IPS-20b (cell line): ENCODE measurements around the gene PTPRN2.
"Not testable (repeated sequence)": the region's sequence is repeated elsewhere in the genome, so short reads cannot be mapped to it uniquely, and the experiment has no call there.

ENCODE experiments used
- H3K27ac ChIP-seq: one replicate; pipeline ENCODE4 v1.5.1; 2013; ENCODE audit warnings: low read length
- H3K27me3 ChIP-seq: 2 replicates; pipeline ENCODE4 v1.6.1; 2013; ENCODE audit warnings: mild to moderate bottlenecking, low read length, inconsistent platforms; ENCODE audit not compliant: insufficient read depth
- H3K36me3 ChIP-seq: 2 replicates; pipeline ENCODE4 v1.6.1; 2013; ENCODE audit warnings: low read depth, mild to moderate bottlenecking, inconsistent platforms, low read length, moderate library complexity; ENCODE audit not compliant: insufficient read depth
- H3K4me1 ChIP-seq: 2 replicates; pipeline ENCODE4 v1.6.1; 2013; ENCODE audit warnings: mild to moderate bottlenecking, control low read depth, inconsistent platforms, low read length, moderate library complexity; ENCODE audit not compliant: insufficient read depth
- H3K4me3 ChIP-seq: 2 replicates; pipeline ENCODE4 v1.5.1; 2013; ENCODE audit warnings: mild to moderate bottlenecking, low read length, inconsistent platforms
- H3K9ac ChIP-seq: 2 replicates; pipeline ENCODE4 v1.6.1; 2013; ENCODE audit warnings: low read depth, mild to moderate bottlenecking, inconsistent platforms, low read length, moderate library complexity
- H3K9me3 ChIP-seq: 2 replicates; pipeline ENCODE4 v1.6.1; 2013; ENCODE audit warnings: mild to moderate bottlenecking, low read depth, low read length, inconsistent platforms; ENCODE audit not compliant: insufficient read depth

The PTPRN2 gene

DNA sequence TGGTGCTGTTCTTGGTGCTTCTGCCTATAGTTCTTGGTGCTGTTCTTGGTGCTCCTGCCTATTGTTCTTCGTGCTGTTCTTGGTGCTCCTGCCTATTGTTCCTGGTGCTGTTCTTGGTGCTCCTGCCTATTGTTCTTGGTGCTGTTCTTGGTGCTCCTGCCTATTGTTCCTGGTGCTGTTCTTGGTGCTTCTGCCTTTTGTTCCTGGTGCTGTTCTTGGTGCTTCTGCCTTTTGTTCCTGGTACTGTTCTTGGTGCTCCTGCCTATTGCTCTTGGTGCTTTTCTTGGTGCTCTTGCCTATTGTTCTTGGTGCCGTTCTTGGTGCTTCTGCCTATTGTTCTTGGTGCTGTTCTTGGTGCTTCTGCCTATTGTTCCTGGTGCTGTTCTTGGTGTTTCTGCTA, 71.1 kb downstream of the PTPRN2 start:
- H3K9ac ChIP-seq = no peak overlapping the region
- H3K9me3 ChIP-seq = peaks cover 10% of the 10 kb centered on the region
- H3K4me1 ChIP-seq = no peaks in the 10 kb centered on the region
- H3K27me3 ChIP-seq = no peaks in the 10 kb centered on the region
- no peak overlapping the region for H3K4me3 ChIP-seq
- H3K27ac ChIP-seq = no peak overlapping the region
- no peaks in the 10 kb centered on the region for H3K36me3 ChIP-seq

DNA sequence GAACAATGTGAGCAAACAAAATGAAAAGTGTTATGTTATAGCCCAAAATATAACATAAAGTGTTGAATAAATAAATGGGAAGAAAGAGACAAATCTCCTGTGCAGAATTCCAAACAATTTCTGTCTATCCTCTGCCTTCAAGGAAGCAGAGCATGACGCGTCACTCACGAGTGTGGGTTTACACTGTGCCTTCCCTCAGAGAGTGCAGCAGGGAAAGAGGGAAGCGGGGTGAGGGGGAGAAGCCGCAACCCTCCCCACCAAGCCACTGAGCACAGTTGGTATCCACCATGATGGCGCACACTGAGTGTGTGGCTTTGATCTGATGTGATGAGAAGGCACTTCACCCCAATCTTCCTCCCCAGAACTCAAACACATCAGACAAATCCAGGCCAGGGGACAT, 74.8 kb downstream of the PTPRN2 start:
- Histone ChIP-seq H3K9me3 (peaks cover 11% of the 10 kb centered on the region), H3K27me3 (no peaks in the 10 kb centered on the region), H3K36me3 (no peaks in the 10 kb centered on the region)

GRCh38 chr7:158512042-158512441, 75.6 kb downstream of the PTPRN2 start:
- no peak overlapping the region for H3K9ac ChIP-seq
- no peaks in the 10 kb centered on the region for H3K27me3 ChIP-seq
- H3K4me1 ChIP-seq = no peaks in the 10 kb centered on the region
- H3K4me3 ChIP-seq = no peak overlapping the region
- no peaks in the 10 kb centered on the region for H3K36me3 ChIP-seq
- no peak overlapping the region for H3K27ac ChIP-seq
- H3K9me3 ChIP-seq = peaks cover 11% of the 10 kb centered on the region

More for the DNA sequence above, 74.8 kb downstream of the PTPRN2 start:
- H3K27ac ChIP-seq = no peak overlapping the region
- no peaks in the 10 kb centered on the region for H3K4me1 ChIP-seq
- no peak overlapping the region for H3K9ac ChIP-seq
- H3K4me3 ChIP-seq = no peak overlapping the region

GRCh38 chr7:158508802-158509385, 78.7 kb downstream of the PTPRN2 start:
- Histone ChIP-seq H3K9ac (no peak overlapping the region), H3K4me3 (no peak overlapping the region), H3K4me1 (no peaks in the 10 kb centered on the region), H3K36me3 (no peaks in the 10 kb centered on the region), H3K27me3 (no peaks in the 10 kb centered on the region), H3K27ac (no peak overlapping the region), H3K9me3 (peaks cover 18% of the 10 kb centered on the region)

DNA sequence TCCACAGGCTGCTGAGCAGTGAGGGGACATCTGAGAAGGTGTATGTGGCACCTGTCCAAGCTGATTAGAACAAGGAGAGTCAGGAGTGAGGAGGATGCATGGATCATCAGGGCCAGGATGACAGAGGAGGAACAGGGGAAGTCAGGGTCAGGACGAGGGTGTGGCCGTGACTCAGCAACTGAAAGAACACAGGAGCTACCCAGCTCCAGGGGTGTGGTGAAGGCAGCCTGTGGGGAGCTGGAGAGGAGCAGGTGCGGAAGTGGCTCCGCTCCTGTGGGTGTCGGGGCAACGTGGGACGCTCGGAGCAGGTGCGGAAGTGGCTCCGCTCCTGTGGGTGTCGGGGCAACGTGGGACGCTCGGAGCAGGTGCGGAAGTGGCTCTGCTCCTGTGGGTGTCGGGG, 79.3 kb downstream of the PTPRN2 start:
- not testable (repeated sequence) for H3K4me3 ChIP-seq, H3K9ac ChIP-seq, H3K27me3 ChIP-seq, H3K4me1 ChIP-seq, H3K27ac ChIP-seq, H3K36me3 ChIP-seq
- H3K9me3 ChIP-seq = peaks cover 18% of the 10 kb centered on the region

DNA sequence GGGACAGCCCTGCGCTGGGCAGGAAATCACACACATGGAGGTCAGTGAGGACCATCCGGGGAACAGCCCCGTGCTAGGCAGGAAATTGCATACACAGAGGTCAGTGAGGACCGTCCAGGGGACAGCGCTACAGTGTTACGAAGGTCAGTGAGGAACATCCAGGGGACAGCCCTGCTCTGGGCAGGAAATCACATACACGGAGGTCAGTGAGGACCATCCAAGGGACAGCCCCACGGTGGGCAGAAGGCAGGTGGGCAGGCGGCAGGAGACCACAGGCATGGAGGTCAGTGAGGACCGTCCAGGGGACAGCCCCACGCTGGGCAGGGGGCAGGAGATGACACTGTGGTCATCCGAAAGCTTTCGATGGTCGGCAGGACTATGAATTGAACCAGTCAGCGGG, 79.7 kb downstream of the PTPRN2 start:
- Histone ChIP-seq H3K36me3 (no peaks in the 10 kb centered on the region), H3K27ac (no peak overlapping the region), H3K27me3 (no peaks in the 10 kb centered on the region), H3K9me3 (peaks cover 18% of the 10 kb centered on the region), H3K9ac (no peak overlapping the region), H3K4me3 (no peak overlapping the region), H3K4me1 (no peaks in the 10 kb centered on the region)

- H3K36me3 ChIP-seq, H3K4me1 ChIP-seq, H3K27me3 ChIP-seq, H3K27ac ChIP-seq, H3K4me3 ChIP-seq, H3K9ac ChIP-seq: not testable (repeated sequence)
- peaks cover 16% of the 10 kb centered on the region for H3K9me3 ChIP-seq
Measured at GRCh38 chr7:158507175-158507574, 80.4 kb downstream of the PTPRN2 start.

GRCh38 chr7:158506626-158507025, 81.0 kb downstream of the PTPRN2 start:
- no peak overlapping the region for H3K9ac ChIP-seq
- H3K4me1 ChIP-seq = no peaks in the 10 kb centered on the region
- peaks cover 12% of the 10 kb centered on the region; the same call in 1 of the 2 replicates for H3K9me3 ChIP-seq
- H3K4me3 ChIP-seq = no peak overlapping the region
- H3K27me3 ChIP-seq = no peaks in the 10 kb centered on the region; the same call in 1 of the 2 replicates
- no peaks in the 10 kb centered on the region for H3K36me3 ChIP-seq
- H3K27ac ChIP-seq = no peak overlapping the region

DNA sequence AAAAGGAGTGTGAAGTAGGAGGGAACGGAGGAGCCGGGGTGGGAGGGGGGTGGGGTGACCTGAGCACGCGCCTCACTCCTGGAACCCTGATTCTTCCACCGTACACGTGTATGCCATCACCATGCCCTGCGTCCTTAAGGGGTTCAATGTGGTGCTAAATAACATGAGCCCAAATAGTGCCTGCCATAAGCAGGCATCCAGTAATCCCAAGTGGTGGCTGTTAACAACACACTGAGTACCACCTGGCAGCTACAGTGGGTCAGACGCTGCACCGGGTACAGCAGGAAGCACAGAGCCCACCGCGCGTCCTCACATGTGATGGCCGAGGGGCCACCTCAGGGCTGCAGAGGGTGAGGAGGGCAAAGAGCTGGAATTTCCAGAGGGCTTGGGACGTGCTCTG, 81.9 kb downstream of the PTPRN2 start:
- Histone ChIP-seq H3K27ac (no peak overlapping the region), H3K36me3 (no peaks in the 10 kb centered on the region), H3K9me3 (peaks cover 9% of the 10 kb centered on the region; the same call in 1 of the 2 replicates), H3K27me3 (no peaks in the 10 kb centered on the region; the same call in 1 of the 2 replicates), H3K4me3 (no peak overlapping the region), H3K9ac (no peak overlapping the region), H3K4me1 (no peaks in the 10 kb centered on the region; the same call in 1 of the 2 replicates)

DNA sequence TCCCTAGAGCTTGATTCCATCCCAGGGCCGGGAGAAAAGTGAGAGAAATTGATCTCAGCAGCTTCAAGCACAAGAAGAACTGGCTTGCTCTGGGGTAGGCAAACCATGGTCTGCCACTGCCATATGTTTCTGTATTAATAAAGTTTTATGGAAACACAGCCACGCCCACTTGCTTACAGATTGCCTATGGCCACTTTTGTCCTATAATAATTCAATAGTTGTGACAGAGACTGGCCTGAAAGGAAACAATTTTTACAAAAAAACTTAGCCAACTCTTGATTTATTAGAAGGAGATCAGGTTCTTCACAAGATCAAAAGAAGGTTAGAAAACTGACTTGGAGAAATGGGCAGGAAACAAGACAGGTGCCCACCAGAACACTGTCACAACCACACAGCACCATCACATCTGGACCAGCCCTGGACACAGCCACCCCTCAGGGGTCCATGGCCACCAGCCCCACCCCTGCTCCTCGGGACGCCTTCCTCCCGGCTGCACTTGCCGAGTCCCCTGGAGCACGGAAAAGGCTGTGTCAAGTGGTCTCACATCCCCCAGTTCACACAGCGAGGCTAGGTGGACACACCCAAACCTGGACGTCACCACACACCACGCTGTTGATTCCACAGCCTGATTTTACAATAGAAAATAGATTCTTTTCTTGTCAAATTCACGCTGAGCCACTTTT, 85.4 kb downstream of the PTPRN2 start:
- H3K9ac ChIP-seq = no peak overlapping the region
- peaks cover 10% of the 10 kb centered on the region; the same call in 1 of the 2 replicates for H3K4me1 ChIP-seq
- H3K27ac ChIP-seq = no peak overlapping the region
- peaks cover 9% of the 10 kb centered on the region; the same call in 1 of the 2 replicates for H3K9me3 ChIP-seq
- H3K36me3 ChIP-seq = no peaks in the 10 kb centered on the region
- no peaks in the 10 kb centered on the region; the same call in 1 of the 2 replicates for H3K27me3 ChIP-seq
- H3K4me3 ChIP-seq = no peak overlapping the region

DNA sequence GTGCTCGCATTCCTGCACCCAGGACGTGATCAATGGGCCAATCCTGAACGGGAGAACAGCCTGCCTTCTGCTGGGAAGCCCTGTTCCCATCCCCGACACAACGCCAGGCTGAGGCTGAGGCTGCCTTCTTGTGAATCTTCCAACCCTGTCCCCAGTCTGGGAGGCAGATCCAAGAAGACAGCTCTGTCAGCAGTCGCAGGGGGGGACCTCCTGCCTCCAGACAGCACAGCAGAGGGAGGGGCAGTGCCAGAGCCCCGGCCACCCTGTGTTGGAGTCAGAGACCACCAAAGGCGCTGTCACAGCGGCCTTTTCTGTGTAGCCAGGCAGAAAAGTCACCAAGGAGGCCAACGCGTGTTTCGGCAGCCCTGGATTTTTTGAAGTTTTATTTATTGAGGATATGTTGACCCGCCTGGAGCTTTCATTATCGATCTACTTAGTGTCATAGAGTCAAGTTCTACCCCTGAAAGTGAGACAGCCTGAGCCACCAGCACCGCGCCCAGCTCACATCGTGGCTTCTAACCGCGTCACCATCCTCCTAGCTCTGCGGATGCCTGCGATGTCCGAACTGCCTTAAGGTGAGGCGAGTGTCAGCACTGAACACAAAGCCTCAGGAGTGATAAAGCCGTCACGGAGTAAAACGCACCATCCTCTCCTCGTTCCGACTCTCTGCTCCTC, 86.1 kb downstream of the PTPRN2 start:
- no peak overlapping the region for H3K27ac ChIP-seq
- peaks cover 9% of the 10 kb centered on the region; the same call in 1 of the 2 replicates for H3K9me3 ChIP-seq
- H3K27me3 ChIP-seq = no peaks in the 10 kb centered on the region; the same call in 1 of the 2 replicates
- H3K4me3 ChIP-seq = no peak overlapping the region
- no peak overlapping the region for H3K9ac ChIP-seq
- H3K36me3 ChIP-seq = no peaks in the 10 kb centered on the region
- H3K4me1 ChIP-seq = peaks cover 10% of the 10 kb centered on the region; the same call in 1 of the 2 replicates
